Endothelial cell of umbilical vein (primary cell): ENCODE results near the gene STK16.
A peak's percentile ranks its signal among the peaks of the same experiment; 100 is the strongest.

ENCODE experiments used
- EZH2 ChIP-seq: IDR thresholded peaks from 2 replicates; pipeline ENCODE4 v1.6.1; 2012; ENCODE audit warnings: borderline replicate concordance, low read depth, mild to moderate bottlenecking, moderate library complexity, low read length, inconsistent platforms; ENCODE audit not compliant: severe bottlenecking
- FOS ChIP-seq: IDR thresholded peaks from 2 replicates; pipeline ENCODE4 v1.6.1; 2011; ENCODE audit warnings: mild to moderate bottlenecking, low read length, moderate library complexity, borderline replicate concordance; ENCODE audit not compliant: insufficient read depth
- POLR2A ChIP-seq: IDR thresholded peaks from 2 replicates; pipeline ENCODE4 v1.6.1; 2012; ENCODE audit warnings: low read depth, mild to moderate bottlenecking, control low read depth, low read length
- TF ChIP-seq, protein P1 (sequence below), 2 donors: IDR thresholded peaks; 1 replicate in 1 of 2; 2 replicates in 1 of 2; pipeline ENCODE4 v1.5.1; 2011; ENCODE audit warnings: low read length in 2 of 2, mild to moderate bottlenecking in 2 of 2, moderate library complexity in 2 of 2, control low read depth in 1 of 2, inconsistent platforms in 1 of 2, low read depth in 1 of 2; ENCODE audit not compliant: insufficient read depth in 1 of 2; ENCODE audit errors: extremely low read depth in 1 of 2
- TF ChIP-seq, protein P2 (sequence below): IDR thresholded peaks from 2 replicates; pipeline ENCODE4 v1.6.1; 2011; ENCODE audit not compliant: insufficient read depth, insufficient read length

DNA sequence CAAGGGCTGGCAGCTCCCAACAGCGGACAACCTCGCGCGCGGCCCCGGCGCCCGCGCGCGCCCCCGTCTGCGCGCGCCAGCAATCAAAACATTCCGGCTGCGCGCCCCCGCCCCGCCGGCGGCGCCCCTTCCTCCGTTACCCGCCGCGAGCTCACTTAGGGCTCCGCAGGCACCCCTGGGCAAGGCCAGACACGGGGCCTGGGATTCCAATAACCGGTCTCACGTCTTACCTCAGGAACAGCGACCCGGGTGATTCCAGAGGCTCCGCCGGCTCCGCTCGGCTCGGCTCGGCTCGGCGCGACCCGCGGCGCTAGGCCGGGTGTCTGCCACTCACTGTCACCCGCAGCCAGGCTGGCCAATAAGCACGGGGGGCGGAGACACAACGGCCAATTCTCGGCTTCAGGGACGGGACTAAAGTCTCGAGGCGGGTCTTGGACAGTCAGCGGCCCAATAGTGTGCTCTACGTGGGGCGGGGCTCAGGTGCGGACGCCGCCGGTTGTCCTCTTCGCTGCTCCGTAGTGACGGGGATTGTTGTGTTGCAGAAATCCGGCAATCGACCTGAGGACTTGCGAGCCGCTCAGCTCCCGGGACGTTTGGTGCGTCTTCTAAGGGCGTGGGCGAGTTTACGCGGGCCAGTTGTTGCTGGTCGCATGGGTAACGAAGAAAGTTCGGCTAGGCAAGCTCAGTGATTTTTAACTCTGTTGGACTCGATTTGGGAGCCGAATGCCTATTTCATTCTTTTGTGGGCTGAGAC is 15.8 kb upstream of the STK16 start, which contains the start of the genes ANKZF1 and ATG9A:
- TF ChIP-seq, protein P1, sequence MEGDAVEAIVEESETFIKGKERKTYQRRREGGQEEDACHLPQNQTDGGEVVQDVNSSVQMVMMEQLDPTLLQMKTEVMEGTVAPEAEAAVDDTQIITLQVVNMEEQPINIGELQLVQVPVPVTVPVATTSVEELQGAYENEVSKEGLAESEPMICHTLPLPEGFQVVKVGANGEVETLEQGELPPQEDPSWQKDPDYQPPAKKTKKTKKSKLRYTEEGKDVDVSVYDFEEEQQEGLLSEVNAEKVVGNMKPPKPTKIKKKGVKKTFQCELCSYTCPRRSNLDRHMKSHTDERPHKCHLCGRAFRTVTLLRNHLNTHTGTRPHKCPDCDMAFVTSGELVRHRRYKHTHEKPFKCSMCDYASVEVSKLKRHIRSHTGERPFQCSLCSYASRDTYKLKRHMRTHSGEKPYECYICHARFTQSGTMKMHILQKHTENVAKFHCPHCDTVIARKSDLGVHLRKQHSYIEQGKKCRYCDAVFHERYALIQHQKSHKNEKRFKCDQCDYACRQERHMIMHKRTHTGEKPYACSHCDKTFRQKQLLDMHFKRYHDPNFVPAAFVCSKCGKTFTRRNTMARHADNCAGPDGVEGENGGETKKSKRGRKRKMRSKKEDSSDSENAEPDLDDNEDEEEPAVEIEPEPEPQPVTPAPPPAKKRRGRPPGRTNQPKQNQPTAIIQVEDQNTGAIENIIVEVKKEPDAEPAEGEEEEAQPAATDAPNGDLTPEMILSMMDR (IDR thresholded peaks at IDR 0.05; ENCODE audit: extremely low read depth in 1 of 2, insufficient read depth in 1 of 2, low read depth in 1 of 2, low read length in 2 of 2), result no peak
- peak; percentile 85 for TF ChIP-seq POLR2A
- TF ChIP-seq, protein P2, sequence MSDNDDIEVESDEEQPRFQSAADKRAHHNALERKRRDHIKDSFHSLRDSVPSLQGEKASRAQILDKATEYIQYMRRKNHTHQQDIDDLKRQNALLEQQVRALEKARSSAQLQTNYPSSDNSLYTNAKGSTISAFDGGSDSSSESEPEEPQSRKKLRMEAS, result no peak
- no peak for TF ChIP-seq EZH2
- TF ChIP-seq FOS, result no peak
